HEK293 (cell line): ENCODE results near the gene SAMD13.

Experiments used
- CTCF ChIA-PET: fragments of 350-600 bp; formaldehyde crosslinking; extraction: SDS; loops from one replicate; lab custom pipeline; 2021; ENCODE audit warnings: antibody characterized with exemption; lab: Yijun Ruan, JAX
- POLR2A ChIA-PET: fragments of 300-600 bp; formaldehyde crosslinking; extraction: SDS; loops from one replicate; lab custom pipeline; 2020; ENCODE audit warnings: antibody characterized with exemption, inconsistent platforms; lab: Yijun Ruan, JAX
- H3K27ac ChIP-seq: fragments of 200-500 bp; sonication (Bioruptor generic); 2 replicates; pipeline ENCODE4 v1.5.1; 2014; ENCODE audit warnings: low read depth, low read length, control low read depth, inconsistent platforms; ENCODE audit errors: extremely low read depth
- H3K36me3 ChIP-seq, 2 experiments: fragments of 200-500 bp in 1 of 2; sonication (Bioruptor generic) in 1 of 2; 1 replicate in 1 of 2; 2 replicates in 1 of 2; pipeline ENCODE4 v1.5.1; 2014 to 2017; ENCODE audit warnings: inconsistent platforms in 2 of 2, low read length in 2 of 2; ENCODE audit not compliant: control insufficient read depth in 2 of 2, insufficient read depth in 1 of 2
- H3K4me1 ChIP-seq: fragments of 200-500 bp; sonication (Bioruptor generic); 2 replicates; pipeline ENCODE4 v1.5.1; 2014; ENCODE audit warnings: mild to moderate bottlenecking, low read length, inconsistent platforms; ENCODE audit not compliant: control insufficient read depth, insufficient read depth
- H3K4me3 ChIP-seq: 2 replicates; pipeline ENCODE4 v1.5.1; 2011; ENCODE audit warnings: low read depth, mild to moderate bottlenecking, control low read depth, low read length, moderate library complexity
- H3K9me3 ChIP-seq: fragments of 200-500 bp; sonication (Bioruptor generic); 2 replicates; pipeline ENCODE4 v1.5.1; 2014; ENCODE audit warnings: low read depth, low read length, inconsistent platforms; ENCODE audit not compliant: control insufficient read depth, insufficient read depth
- GLI2 ChIP-seq: fragments of 450-650 bp; formaldehyde crosslinking; IDR thresholded peaks from 2 replicates; pipeline ENCODE4; 2017; ENCODE audit warnings: missing biosample characterization, missing genetic modification characterization, low read depth, borderline replicate concordance
- GLI4 ChIP-seq: fragments of 450-650 bp; formaldehyde crosslinking; IDR thresholded peaks from 2 replicates; pipeline ENCODE4 v1.5.1; 2016; ENCODE audit warnings: missing biosample characterization, missing genetic modification characterization
- KLF7 ChIP-seq: fragments of 450-650 bp; formaldehyde crosslinking; IDR thresholded peaks from 2 replicates; pipeline ENCODE4 v1.5.1; 2016; ENCODE audit warnings: missing biosample characterization, missing genetic modification characterization, borderline replicate concordance
- MEIS1 ChIP-seq: sonication (generic); formaldehyde crosslinking; IDR thresholded peaks from 2 replicates; pipeline ENCODE4 v1.8.1; 2022; ENCODE audit warnings: missing genetic modification reagents, mild to moderate bottlenecking, borderline replicate concordance
- MYNN ChIP-seq: fragments of 450-650 bp; formaldehyde crosslinking; IDR thresholded peaks from 2 replicates; pipeline ENCODE4 v1.5.1; 2016; ENCODE audit warnings: missing biosample characterization, missing genetic modification characterization, borderline replicate concordance
- PBX3 ChIP-seq: sonication (generic); formaldehyde crosslinking; IDR thresholded peaks from 2 replicates; pipeline ENCODE4 v1.8.1; 2022; ENCODE audit warnings: mild to moderate bottlenecking, moderate library complexity, missing genetic modification reagents
- ZNF202 ChIP-seq: fragments of 450-650 bp; formaldehyde crosslinking; IDR thresholded peaks from 2 replicates; pipeline ENCODE4 v1.5.1; 2016; ENCODE audit warnings: missing biosample characterization, missing genetic modification characterization, borderline replicate concordance
- ZNF221 ChIP-seq: fragments of 450-650 bp; formaldehyde crosslinking; IDR thresholded peaks from 2 replicates; pipeline ENCODE4 v1.5.1; 2017; ENCODE audit warnings: missing biosample characterization, missing genetic modification characterization, borderline replicate concordance
- ZNF488 ChIP-seq: fragments of 450-650 bp; formaldehyde crosslinking; IDR thresholded peaks from 2 replicates; pipeline ENCODE4 v1.5.1; 2016; ENCODE audit warnings: missing biosample characterization, missing genetic modification characterization
- ZNF521 ChIP-seq: fragments of 450-650 bp; formaldehyde crosslinking; IDR thresholded peaks from 2 replicates; pipeline ENCODE4 v1.5.1; 2017; ENCODE audit warnings: missing biosample characterization, mild to moderate bottlenecking, missing genetic modification characterization
- ZNF639 ChIP-seq: fragments of 450-650 bp; formaldehyde crosslinking; IDR thresholded peaks from 2 replicates; pipeline ENCODE4 v1.5.1; 2016; ENCODE audit warnings: missing biosample characterization, missing genetic modification characterization
- ZNF785 ChIP-seq: fragments of 450-650 bp; formaldehyde crosslinking; IDR thresholded peaks from 2 replicates; pipeline ENCODE4 v1.5.1; 2016; ENCODE audit warnings: missing biosample characterization, missing genetic modification characterization

Gene SAMD13

GRCh38 chr1:84385347-84385746, 83.8 kb downstream of the SAMD13 start:
- H3K27ac ChIP-seq, result no peak overlapping the region
- H3K4me1 ChIP-seq, result peaks cover 3% of the 10 kb centered on the region; the same call in 1 of the 2 replicates
- H3K36me3 ChIP-seq, result no peaks in the 10 kb centered on the region
- CTCF ChIA-PET, result no interaction called here
- POLR2A ChIA-PET, result no interaction called here
- no peak for TF ChIP-seq MYNN (tag by site-specific recombination)
- TF ChIP-seq ZNF221 (tag by site-specific recombination), result no peak
- TF ChIP-seq GLI4 (tag by site-specific recombination), result no peak
- no peak for TF ChIP-seq ZNF639
- TF ChIP-seq ZNF521 (tag by site-specific recombination), result no peak
- TF ChIP-seq MEIS1 (CRISPR knock-in tag), result no peak
- no peak for TF ChIP-seq GLI2 (tag by site-specific recombination)
- no peak for TF ChIP-seq ZNF488 (tag by site-specific recombination)
- TF ChIP-seq, all 188 proteins: peak for 0
- Histone ChIP-seq H3K4me3 (no peak overlapping the region), H3K9me3 (no peaks in the 10 kb centered on the region)

GRCh38 chr1:84386716-84387479, 85.4 kb downstream of the SAMD13 start:
- Histone ChIP-seq H3K9me3 (no peaks in the 10 kb centered on the region), H3K36me3 (no peaks in the 10 kb centered on the region), H3K4me1 (peaks cover 3% of the 10 kb centered on the region; the same call in 1 of the 2 replicates)
- CTCF ChIA-PET, result interaction anchor here (0.6 to 1.0 kb wide), 3 partner anchors 8 to 663 kb away, joined by 3 to 6 read pairs (median 4); no protein-coding TSS in a partner anchor
- POLR2A ChIA-PET, result no interaction called here
- TF ChIP-seq PBX3 (CRISPR knock-in tag), result no peak
- TF ChIP-seq KLF7 (tag by site-specific recombination), result no peak
- TF ChIP-seq, all 188 proteins: peak for 0
- no peak overlapping the region for H3K27ac ChIP-seq
- H3K4me3 ChIP-seq, result no peak overlapping the region

- Histone ChIP-seq H3K36me3 (no peaks in the 10 kb centered on the region), H3K9me3 (no peaks in the 10 kb centered on the region), H3K4me3 (no peak overlapping the region), H3K27ac (no peak overlapping the region), H3K4me1 (peaks cover 3% of the 10 kb centered on the region; the same call in 1 of the 2 replicates)
- no peak for TF ChIP-seq ZNF202
- CTCF ChIA-PET, result interaction anchor here (0.6 to 1.0 kb wide), 4 partner anchors 9 to 1939 kb away, joined by 3 read pairs; no protein-coding TSS in a partner anchor
- POLR2A ChIA-PET, result no interaction called here
Measured at GRCh38 chr1:84387480-84388163, 86.1 kb downstream of the SAMD13 start.

GRCh38 chr1:84390226-84390625, 88.7 kb downstream of the SAMD13 start:
- no peaks in the 10 kb centered on the region for H3K36me3 ChIP-seq
- ChIA-PET POLR2A (no interaction called here), CTCF (interaction anchor here (0.6 to 0.9 kb wide), 4 partner anchors 10 to 276 kb away, joined by 3 to 4 read pairs (median 4); no protein-coding TSS in a partner anchor)
- TF ChIP-seq ZNF785 (tag by site-specific recombination), result no peak
- no peaks in the 10 kb centered on the region; the same call in 1 of the 2 replicates for H3K4me1 ChIP-seq
- H3K4me3 ChIP-seq, result no peak overlapping the region
- no peaks in the 10 kb centered on the region for H3K9me3 ChIP-seq
- H3K27ac ChIP-seq, result no peak overlapping the region
